GM04503 (cell line): ENCODE data around the gene FCHSD2.
"Not testable (repeated sequence)": the region's sequence is repeated elsewhere in the genome, so short reads cannot be mapped to it uniquely, and the experiment has no call there.

Source experiments
- DNase-seq: peaks from one replicate; pipeline ENCODE4 v3.0.0-alpha.2; 2012; ENCODE audit warnings: low read depth

The FCHSD2 gene

DNA sequence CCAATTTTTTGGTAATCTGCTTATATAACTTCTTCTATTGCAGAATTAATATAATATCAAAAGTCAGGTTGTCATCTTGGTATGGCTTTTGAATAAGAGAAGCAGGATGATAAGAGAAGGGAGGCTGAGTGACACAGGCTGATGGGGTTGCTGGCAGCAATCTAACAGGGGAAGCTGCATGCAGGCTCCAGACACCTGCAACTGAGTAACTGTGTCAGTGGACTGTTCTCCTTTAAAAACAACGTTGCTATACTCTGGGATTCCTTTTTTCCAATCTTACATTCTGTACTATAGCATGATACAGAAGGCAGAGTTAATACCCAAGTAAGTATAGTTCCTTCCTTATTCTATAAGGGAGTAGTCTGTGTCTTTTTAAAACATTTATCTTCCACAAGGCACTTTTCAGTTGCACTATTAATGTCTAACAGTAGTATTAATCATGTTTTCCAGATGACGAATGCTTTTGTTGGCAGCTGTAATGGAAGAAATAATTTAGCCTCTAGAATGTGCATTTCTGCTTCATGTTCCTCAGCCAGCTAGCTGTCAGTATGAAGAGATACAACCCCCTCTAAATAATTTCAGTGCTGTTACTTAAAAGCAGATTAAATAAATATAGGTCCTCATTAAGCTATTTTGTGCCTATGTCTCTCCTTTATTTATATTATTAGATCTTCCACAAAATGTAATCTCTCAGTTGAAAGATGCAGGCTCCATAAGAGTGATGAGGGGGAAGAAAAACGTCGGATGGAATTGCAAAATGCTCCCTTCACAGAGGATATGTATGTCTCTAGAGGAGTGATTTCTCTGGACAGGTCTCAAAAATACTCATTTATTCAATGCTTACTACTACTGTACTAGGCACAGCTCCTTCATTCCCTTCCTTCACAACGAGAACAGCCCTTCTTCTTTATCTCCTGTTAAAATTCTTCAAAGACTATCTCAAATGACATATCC is 277.1 kb downstream of the FCHSD2 start:
- no peak for DNase-seq

DNA sequence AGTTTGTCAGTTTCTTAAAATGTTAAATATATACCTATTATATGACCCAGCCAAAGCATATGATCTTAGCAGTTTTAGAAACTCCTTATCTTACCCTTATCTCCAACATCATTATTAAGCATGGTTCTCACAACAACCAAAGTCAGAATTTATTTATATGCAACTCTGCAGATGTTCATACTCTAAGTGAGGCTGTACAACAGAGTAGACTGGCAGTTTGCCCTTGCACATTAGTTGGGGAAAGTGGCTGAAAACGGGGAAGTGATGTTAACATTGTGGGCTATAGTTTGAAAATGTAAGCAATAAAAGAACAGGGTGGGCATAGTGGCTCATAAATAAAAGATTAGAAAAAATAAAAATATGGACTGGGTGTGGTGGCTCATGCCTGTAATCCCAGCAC is 278.2 kb downstream of the FCHSD2 start:
- no peak for DNase-seq

DNA sequence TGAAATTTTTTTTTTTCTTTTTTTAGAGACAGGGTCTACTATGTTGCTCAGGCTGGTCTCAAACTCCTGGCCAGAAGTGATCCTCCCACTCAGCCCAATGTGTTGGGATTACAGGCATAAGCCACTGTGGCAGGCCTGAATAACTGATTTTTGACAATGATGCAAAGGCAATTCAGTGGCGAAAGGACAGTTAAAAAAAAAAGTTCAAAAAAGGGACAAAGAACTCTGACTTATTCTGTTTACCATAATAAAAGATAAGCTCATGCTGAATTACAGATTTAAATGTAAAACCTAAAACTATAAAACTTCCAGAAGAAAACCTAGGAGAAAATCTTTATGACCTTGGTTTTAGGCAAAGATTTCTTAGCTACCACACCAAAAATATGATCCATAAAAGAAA is 279.0 kb downstream of the FCHSD2 start:
- DNase-seq, result no peak

DNA sequence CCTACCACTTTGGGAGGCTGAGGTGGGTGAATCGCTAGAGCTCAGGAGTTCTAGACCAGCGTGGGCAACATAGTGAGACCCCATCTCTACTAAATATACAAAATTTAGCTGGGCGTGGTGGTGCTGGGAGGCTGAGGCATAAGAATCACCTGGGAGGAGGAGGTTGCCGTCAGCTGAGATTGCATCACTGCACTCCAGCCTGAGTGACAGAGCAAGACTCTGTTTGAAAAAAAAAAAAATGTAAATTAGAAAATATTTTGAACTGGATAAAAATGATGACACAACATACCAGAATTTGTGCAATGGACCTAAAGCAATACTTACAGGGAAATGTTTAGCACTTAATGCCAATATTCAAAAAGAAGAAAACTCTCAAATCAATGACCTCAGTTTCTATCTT is 281.5 kb downstream of the FCHSD2 start:
- no peak for DNase-seq

DNA sequence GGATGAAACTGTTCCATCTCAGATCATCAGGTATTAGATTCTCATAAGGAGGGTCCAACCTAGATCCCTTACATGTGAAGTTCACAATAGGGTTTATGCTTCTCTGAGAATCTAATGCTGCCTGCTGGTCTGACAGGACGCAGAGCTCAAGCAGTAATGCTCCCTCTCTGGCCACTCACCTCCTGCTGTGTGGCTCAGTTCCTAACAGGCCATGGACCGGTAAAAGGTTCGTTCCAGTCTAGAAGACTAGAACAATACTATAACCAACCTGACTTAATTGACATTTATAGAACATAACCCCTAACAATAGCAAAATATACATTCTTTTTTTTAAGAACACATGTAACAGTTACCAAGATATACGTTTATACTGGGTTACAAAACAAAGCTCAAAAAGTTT is 282.1 kb downstream of the FCHSD2 start:
- DNase-seq, result no peak

DNA sequence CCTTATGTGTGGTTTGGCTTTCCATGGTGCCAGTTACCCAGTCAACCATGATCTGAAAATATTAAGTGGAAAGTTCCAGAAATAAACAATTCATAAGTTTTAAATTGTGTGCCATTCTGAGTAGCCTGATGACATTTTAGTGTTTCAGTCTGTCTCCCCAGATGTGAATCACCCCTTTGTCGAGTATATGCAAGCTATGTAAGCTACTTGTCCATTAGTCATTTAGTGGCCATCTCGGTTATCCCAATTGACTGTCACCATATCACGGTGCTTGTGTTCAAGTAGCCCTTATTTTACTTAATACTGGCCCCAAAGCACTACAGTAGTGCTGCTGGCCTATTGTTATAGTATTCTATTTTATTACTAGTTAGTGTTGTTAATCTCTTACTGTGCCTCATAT is 283.0 kb downstream of the FCHSD2 start:
- no peak for DNase-seq

DNA sequence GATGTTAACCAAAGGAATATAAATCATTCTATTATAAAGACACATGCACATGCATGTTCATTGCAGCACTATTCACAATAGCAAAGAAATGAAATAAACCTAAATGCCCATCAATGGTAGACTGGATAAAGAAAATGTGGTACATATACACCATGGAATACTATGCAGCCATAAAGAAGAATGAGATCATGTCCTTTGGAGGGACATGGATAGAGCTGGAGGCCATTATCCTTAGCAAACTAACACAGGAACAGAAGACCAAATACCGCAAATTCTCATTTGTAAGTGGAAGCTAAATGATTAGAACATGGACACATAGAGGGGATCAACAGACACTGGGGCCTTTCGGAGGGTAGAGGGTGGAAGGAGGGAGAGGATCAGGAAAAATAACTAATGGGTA is 283.9 kb downstream of the FCHSD2 start:
- DNase-seq, result not testable (repeated sequence)

DNA sequence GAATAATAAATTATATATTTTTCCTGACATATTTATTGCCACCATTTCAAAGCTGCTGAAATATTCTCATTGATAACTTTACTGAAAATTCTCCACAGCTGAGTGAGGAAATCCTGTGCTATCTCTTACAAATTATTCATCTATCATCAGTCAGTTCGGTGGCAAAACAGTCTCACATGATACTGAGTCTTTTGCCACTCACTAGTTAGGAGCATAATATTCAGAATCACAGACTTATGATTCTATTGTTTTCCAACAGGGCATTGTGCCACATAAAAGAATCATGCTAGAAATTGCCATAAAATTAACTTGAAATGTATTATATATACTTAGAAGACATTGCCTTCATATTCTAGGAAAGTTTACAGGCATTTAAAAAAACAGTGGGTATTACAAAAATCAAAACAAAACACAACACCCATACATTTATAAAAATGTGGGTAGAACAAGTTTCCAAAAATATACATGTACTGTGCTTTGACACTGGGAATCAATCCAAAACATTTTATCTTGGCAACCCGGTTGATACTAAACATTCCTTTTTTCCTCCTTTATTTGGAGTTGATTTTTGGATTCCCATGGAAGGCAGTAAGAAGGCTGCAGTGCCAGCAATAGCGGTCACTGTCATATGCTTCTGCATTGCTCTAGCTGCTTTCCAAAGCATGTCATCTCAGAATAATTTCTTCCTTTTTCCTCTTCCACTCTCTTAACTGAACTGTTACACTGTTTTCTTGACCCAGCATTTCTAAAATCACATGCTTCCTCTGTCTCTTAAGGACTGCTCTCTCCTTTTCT is 285.4 kb downstream of the FCHSD2 start:
- DNase-seq, result no peak

DNA sequence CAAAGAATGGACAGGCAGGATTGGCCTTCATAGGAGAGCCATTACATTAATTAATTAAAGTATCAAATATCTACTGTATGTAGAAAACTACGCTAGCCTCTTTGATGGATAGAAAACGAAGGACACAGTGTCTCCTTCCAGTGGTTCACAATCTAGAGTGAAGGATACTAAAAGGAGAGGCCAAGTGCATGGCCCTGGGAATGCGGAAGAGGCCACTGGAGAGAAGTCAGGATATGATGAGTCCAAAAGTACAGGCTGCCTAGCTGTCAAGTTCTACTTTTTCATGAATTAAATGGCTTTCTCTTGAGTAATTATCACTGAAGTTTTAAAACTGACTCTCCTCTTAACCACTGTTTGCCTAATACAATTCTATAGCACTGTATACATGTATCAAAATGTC is 286.1 kb downstream of the FCHSD2 start:
- no peak for DNase-seq

DNA sequence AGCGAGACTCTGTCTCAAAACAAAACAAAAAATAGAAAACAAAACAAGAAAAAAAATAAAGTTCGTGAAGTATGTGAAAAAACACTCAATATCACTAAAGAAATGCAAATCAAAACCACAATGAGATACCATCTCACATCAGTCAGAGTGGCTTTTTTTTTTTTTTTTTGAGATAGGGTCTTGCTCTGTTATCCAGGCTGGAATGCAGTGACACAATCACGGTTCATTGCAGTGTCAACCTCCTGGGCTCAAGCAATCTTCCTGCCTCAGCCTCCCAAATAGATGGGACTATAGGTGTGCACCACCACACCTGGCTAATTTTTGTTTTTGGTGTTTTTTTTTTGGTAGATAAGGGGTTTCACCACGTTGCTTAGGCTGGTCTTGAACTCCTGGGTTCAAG is 290.4 kb downstream of the FCHSD2 start:
- DNase-seq, result no peak

DNA sequence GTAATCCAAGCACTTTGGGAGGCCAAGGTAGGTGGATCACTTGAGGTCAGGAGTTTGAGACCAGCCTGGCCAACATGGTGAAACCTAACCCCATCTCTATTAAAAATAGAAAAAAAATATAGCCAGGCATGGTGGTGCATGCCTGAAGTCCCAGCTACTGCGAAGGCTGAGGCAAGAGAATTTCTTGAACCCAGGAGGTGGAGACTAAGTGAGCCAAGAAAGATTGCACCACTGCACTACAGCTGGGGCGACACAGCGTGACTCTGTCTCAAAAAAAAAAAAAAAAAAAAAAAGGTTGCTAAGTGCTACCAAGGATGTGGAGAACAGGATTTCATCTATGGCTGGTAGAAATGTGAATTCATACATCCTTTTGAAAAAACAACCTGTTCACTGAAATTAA is 291.3 kb downstream of the FCHSD2 start:
- no peak for DNase-seq

DNA sequence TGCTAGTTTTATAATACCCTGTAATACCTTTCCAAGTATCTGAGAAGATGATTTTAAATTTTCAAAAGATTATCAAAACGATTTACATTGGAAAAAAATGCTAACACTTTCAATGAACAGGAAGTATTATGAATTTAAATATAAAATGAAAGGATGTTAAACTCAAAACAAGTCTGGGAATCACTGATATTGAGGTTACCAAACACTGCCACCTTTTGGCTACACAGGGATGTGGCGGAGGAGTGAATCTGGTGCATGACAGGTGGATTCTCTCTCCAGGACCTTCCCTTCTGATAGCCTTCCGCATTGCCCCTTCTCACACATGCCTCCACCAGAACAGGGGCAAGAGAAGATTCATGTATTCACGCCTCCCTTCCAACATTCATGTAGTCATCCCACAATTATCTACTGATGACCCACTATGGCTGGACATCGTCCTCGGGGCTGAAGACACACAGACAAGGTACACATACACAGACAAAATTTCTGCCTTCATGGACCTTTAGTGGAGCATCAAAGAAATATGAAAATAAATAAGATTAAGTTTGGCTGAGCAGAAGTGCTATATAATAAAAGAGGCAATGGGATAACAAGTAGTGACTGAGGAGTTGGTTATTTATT is 293.2 kb downstream of the FCHSD2 start:
- DNase-seq, result no peak

DNA sequence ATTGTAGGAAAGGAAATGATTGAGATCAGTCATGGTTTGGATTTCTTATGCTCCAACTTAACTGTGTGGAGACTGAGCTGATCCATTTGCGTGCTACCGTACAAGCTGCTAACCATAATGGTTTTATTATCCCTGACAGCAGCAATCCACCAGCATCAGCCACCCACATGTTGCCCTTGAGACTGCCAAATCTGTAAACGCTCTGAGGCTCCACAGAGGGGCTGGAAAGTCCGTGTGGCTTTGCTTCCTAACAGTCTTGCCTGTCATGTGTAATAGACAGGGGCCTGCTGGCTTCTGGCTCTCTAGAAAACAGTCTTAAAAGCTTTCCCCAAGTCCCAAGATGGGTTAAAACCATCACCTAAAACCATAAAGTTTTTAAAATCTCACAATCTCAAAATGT is 297.8 kb downstream of the FCHSD2 start:
- peak; percentile 56 for DNase-seq

DNA sequence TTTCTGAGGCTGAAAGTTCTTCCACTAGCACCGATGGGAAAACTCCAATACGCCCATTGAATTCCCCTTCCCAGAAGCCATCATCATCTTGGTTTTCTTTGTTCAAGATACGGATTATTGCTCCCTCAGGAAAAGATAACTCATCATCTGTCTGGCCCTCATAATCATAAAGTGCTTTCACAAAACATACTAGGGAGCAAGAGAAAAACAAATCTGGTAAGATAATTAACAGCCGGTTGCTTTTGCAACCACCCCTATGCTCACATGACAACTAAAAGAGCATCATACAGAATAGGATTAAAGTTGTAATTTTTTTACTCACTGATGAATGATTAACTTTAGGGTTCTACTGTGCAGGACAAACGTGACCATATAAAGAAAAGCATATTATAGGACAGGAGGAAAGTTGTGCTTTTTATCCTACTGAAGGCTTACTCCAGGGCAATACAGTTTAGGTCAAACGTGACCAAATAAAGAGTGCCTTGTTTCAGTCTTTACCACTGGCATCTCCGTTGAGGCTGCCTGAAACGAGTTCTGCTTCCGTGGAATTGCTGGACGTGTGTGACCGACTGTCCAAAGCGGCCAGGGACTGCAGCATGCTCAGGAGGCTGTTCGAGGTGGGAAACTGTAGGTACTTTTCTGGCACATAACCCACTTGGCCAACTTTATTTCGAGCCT is 299.3 kb downstream of the FCHSD2 start:
- no peak for DNase-seq

DNA sequence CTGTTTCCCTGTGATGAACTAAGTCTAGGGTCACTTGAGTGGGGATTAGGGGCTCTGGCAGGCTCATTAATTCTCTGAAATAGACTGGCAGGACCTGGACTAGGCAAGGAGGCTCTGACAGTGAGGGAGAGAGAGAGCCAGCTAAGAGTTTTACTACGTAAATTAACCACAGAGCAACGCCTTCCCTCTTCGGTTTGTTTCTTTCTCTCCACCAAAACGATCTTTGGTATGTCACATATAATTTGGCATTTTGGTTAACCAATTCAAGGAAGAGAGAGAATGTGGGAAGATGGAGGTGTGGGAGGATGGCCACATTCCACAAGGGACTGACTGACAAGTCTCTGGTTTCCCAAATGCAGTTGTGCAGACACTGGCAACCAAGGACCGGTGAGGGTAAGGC is 300.0 kb downstream of the FCHSD2 start:
- no peak for DNase-seq

DNA sequence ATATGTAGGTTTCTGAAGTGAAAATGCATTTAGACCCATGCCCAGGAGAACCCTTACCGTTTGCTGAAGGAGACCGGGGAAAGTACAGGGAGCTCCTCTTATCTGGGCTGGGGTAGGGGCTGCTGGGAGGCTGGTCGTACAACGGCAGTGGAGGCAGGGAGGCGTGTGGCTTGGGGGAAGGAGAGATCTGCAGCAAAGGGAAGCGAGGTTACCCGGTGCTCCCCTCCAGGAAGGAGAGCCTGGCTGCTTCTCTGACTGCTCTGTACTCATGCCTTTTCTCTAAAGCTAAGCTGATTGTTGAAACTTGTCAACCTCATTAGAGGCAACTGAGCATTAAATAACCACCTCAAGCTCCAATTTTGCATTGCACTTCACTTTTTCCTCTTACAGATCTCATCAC is 300.7 kb downstream of the FCHSD2 start:
- no peak for DNase-seq

DNA sequence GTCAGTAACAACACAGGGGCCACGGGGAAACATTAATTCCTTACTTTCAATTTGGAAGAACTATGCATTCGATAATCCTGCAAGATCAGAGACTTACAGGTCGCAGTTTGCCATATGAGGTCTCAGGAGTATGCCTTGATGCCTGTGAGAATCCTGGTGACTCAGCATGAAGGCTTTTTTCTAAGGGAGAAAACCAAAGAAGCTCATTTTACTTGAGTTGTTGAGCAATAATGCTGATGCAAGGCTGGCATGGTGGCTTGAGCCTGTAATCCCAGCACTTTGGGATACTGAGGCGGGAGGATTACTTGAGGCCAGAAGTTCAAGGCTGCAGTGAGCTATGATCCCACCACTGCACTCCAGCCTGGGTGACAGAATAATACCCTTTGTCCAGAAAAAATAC is 301.3 kb downstream of the FCHSD2 start:
- peak; percentile 76 for DNase-seq

DNA sequence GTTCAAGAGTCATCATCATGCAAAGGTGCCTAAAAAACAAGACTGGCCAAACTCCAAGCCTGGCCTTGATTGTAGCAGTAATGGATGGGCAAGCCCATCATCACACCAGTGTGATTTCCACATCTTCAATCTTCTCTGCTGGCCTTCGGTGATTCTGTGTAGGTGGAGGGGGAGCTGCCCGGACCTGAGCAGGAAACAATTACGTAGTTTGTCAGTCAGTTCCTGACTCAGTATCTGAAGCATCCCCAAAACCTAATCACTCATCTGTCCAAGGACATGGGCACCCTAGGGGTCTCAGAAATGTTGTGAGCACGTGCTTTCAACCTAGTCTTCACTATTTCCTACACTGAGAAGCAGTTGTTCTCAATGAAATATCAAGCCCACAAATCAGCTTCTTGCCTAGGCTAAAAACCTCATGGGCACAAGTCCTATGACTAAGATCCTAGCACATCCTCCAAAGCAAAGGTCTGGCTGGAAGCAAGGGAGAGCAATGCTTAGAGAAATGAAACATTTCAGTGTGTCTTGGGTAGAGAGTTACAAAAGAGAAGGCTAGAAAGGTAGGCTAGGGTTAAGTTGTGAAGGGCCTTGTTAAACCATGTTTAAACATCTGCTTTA is 303.3 kb downstream of the FCHSD2 start:
- no peak for DNase-seq

DNA sequence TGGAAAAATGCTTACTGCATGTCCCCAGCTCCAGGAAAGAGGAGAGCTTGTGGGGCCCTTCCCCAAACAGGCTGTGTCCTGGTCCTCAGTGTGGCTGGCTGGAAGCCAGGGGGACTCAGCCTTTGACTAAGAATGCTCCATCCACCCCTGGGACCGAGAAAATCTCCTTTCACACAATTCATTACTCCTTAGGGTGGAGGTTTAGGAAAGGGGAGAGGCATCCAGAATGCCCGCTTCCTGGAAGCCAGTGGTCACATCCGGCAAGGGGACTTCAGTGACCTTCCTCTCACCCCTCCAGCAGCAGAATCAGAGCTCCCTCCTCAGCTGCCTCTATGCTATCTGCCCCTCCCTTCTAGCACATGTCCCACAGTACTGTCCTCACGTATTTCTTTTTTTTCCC is 306.0 kb downstream of the FCHSD2 start:
- no peak for DNase-seq

DNA sequence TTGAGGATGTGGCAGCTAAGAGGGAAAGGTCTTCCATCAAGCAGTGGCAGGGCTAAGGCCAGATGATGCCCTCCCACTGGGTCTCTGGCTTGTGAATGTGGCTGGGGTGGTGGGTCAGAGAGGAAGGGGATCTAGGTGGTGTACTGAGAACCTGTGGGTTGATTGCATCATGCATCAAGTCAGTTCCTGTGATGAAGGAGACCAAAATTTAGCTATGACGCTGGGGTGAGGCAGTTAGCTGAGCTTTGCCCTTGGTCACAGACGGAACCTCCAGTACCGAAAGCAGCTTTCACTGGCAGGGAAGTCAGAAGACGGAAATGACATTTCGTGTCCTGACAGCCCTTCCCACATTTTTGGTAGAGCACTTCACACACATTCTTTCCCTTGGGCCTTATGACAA is 307.2 kb downstream of the FCHSD2 start:
- DNase-seq, result no peak

DNA sequence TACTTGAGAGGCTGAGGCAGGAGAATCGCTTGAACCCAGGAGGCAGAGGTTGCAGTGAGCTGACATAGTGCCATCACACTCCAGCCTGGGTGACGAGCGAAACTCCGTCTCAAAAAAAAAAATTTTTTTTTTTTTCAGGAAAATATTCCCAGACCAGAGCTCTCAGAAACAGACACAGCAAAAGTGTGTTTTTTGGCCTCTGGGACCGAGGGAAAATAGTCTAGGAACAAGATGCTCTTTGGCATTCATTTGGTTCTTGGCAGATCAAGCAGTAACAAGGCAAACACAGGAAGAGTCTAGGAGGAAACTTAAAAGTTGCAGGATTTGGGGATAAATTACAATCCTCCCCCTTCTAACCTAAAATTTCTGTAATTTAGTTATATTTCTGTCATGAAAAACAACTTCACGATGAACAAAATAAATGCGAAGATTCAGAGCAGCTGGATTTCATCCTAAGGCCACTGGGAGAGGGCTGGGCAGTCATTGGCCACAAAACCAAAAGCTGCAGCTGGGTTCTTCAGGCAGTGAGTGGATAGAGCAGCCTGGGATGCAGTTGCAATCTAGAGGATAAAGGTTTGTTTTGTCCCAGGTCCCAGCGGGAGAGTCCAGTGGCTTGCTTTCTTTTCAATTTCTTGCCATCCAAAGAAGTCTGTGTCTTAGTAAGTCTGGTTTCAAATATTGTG is 308.2 kb downstream of the FCHSD2 start:
- no peak for DNase-seq
